GM18526 (cell line): ENCODE results near the gene NR1I3.
A peak's percentile ranks its signal among the peaks of the same experiment; 100 is the strongest.

Experiments used
- POLR2A ChIP-seq: IDR thresholded peaks from 3 replicates; pipeline ENCODE4 v1.6.1; 2011; ENCODE audit not compliant: insufficient read length; ENCODE audit errors: extremely low read depth

The NR1I3 gene

GRCh38 chr1:161193561-161194235 is 44.3 kb downstream of the NR1I3 start:
- no peak for TF ChIP-seq POLR2A

- TF ChIP-seq POLR2A = no peak
Measured at GRCh38 chr1:161192476-161193465, 45.2 kb downstream of the NR1I3 start.

- TF ChIP-seq POLR2A = no peak
Measured at GRCh38 chr1:161191971-161192370, 46.0 kb downstream of the NR1I3 start.

DNA sequence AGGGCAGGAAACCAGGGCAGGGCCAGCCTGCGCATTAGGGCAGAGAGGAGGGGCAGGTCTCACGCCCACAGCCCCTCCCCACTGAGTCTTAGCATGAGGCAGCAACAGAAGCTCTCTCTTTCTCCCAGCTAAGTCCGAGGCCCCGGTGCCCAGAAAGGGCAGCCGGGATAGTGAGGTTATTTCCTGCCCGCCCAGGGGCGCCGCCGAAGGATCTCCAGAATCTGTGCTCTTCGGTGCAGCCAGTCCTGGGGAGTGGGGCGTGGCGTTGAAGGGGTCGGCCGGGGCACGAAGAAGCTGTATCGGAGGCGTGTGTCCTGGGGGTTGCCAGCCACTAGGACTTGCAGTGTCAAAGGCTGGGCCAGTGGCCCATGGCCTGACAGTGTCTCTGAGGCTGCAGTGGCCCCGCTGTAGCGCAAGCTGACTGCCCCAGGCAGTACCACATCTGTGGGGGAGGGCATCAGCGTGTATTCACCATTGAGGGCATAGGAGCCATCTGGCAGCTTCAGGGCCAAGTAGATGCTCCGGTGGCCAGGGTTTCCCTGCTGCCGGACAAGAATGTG is 47.0 kb downstream of the NR1I3 start:
- no peak for TF ChIP-seq POLR2A

DNA sequence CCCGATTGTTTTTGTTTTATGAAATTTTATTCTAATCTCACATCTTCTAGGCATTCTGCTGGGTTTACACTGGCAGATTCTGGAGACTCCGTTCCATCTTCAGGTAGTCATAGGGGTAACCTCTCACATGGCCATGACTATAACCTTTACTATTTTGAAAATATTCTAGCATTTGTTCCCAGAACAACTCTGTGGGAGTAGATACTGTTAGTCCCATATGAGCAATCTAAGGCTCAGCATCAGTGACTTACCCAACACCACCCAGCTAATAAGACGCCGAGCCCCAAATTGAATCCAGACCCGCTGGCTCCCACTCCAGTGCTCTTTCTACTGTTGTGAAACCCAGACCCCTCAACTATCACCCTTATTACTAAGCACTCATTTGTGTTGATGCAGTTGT is 49.0 kb downstream of the NR1I3 start:
- TF ChIP-seq POLR2A = no peak

DNA sequence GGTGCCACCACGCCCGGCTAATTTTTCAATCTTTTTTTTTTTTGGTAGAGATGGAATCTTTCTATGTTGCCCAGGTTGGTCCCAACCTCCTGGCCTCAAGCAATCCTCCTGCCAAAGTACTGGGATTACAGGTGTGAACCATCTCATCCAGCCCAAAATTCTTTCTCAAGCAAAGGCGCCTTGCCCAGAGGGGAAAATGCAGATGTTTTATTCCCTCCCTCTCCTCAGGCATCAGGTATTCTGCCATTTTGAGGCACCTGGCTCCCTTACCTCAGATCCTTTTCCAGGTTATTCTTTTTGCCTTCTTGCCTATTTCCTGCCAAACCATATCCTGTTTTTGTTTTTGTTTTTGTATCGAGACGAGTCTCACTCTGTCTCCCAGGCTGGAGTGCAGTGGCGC is 49.6 kb downstream of the NR1I3 start:
- TF ChIP-seq POLR2A = no peak

GRCh38 chr1:161187311-161187710 is 50.7 kb downstream of the NR1I3 start:
- TF ChIP-seq POLR2A = no peak

GRCh38 chr1:161185732-161186311 is 52.2 kb downstream of the NR1I3 start:
- peak; percentile 9 for TF ChIP-seq POLR2A

DNA sequence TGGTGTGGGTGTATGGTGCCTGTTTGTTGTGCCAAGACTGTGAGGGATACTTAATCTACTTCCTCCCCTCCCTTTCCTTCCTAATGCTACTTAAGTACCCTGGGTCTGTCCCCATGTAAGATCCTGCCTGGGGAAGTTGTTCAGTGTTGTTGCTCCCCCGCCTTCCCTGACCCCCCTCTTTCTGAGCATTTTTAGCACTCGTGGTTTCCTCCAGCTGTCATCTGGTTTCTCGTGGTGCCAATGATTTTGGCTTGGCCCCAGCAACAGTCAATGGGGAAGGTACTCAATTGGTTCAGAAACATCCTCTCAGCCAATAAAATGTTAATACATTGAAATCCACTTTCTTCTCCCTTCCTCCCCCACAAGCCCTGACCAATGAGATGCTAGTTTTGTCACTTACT is 52.7 kb downstream of the NR1I3 start:
- TF ChIP-seq POLR2A = no peak

GRCh38 chr1:161182214-161182613 is 55.8 kb downstream of the NR1I3 start:
- TF ChIP-seq POLR2A = no peak

DNA sequence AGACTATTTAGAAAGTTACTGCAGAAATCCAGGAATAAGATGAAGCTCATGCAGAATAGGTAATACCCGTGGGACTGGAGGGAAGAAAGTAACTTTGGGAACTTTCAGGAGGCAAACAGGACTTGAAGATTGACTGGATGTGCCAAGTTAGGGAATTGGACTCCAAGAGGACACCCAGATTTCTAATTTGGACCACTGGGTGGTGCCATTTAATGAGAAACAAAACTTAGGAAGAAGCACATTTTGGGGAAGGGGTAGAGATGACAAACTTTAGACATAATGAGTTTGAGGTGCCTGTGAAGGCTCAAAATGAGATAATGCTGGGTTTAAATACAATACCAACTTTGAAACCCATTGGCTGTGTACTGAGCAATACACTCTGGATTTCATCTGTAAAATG is 57.4 kb downstream of the NR1I3 start:
- TF ChIP-seq POLR2A = no peak

GRCh38 chr1:161179698-161180097 is 58.3 kb downstream of the NR1I3 start:
- no peak for TF ChIP-seq POLR2A
